Measurements from ENCODE around the gene DAGLA.

GRCh38 chr11:61711498-61711897, 31.3 kb downstream of the DAGLA start:
- TF ChIP-seq EZH2phosphoT487 (IDR thresholded peaks at IDR 0.05; ENCODE audit: insufficient read depth, low read depth) (no peak), EZH2 (IDR thresholded peaks at IDR 0.05; ENCODE audit: insufficient read depth, poor library complexity, severe bottlenecking) (no peak)

All from GM23248 (cell line).